Measurements from ENCODE around the gene FAM216A. TPM values are rescaled to one million over a fixed set of nuclear protein-coding genes. Genes with fewer than 3 reads are reported as not detected.

FAM216A gene
- total RNA-seq, 1 experiment from 2014 or later, result 10.1 TPM

- ChIA-PET CTCF (no interaction called here), POLR2A (no interaction called here), RAD21 (ENCODE audit: low non-redundant PET in 1 of 2, low total read pairs in 2 of 2, uncharacterized antibody in 2 of 2, unreplicated experiment in 2 of 2) (no interaction called here)
- Histone ChIP-seq H3K27ac (ENCODE audit: low read depth, low read length) (no peak overlapping the region), H3K9me3 (ENCODE audit: control insufficient read depth in 1 of 2, insufficient read depth in 1 of 2, low read depth in 1 of 2, low read length in 2 of 2) (no peaks in the 10 kb centered on the region), H3K4me1 (ENCODE audit: control insufficient read depth in 1 of 2, insufficient read depth in 2 of 2, low read length in 2 of 2) (no peaks in the 10 kb centered on the region), H4K20me1 (ENCODE audit: insufficient read depth) (no peaks in the 10 kb centered on the region), H3K27me3 (ENCODE audit: insufficient read depth, low read length) (no peaks in the 10 kb centered on the region), H3K36me3 (ENCODE audit: control insufficient read depth in 1 of 2, insufficient read depth in 2 of 2, low read length in 2 of 2) (no peaks in the 10 kb centered on the region), H3K9ac (ENCODE audit: low read length) (no peak overlapping the region), H3K4me3 (replicated peaks in 1 of 2; ENCODE audit: low read depth in 1 of 2, low read length in 2 of 2) (no peak overlapping the region), H3K9me2 (ENCODE audit: insufficient read depth) (no peaks in the 10 kb centered on the region), H2AFZ (ENCODE audit: low read depth, low read length, poor library complexity, severe bottlenecking) (no peak overlapping the region), H3K4me2 (ENCODE audit: low read length) (no peak overlapping the region), H3K79me2 (ENCODE audit: insufficient read depth, low read length) (no peaks in the 10 kb centered on the region)
- ATAC-seq (no peak), DNase-seq (ENCODE audit: low read depth, low spot score) (no peak)
- no TSS peak for BruUV-seq (replicated peaks)
- no peak for TF ChIP-seq YY1 (IDR thresholded peaks at IDR 0.05; ENCODE audit: extremely low read depth, insufficient replicate concordance, low read depth, low read length)
- TF ChIP-seq FOSL1 (IDR thresholded peaks at IDR 0.05; ENCODE audit: low read depth), result no peak
- TF ChIP-seq SP1 (IDR thresholded peaks at IDR 0.05; ENCODE audit: low read depth), result no peak
- no peak for TF ChIP-seq JUND (IDR thresholded peaks at IDR 0.05)
- TF ChIP-seq CTCF (IDR thresholded peaks at IDR 0.05 in 2 of 3, conservative IDR thresholded peaks at IDR 0.05 in 1 of 3; ENCODE audit: borderline replicate concordance in 1 of 3, insufficient read depth in 1 of 3, low read depth in 2 of 3, low read length in 2 of 3), result no peak
- TF ChIP-seq EGR1 (IDR thresholded peaks at IDR 0.05; ENCODE audit: low read depth), result no peak
- intact Hi-C loops (cut with micrococcal nuclease), result no loop called here
Measured at GRCh38 chr12:110424237-110424636, 44.4 kb upstream of the FAM216A start.

GRCh38 chr12:110426406-110426805 is 42.2 kb upstream of the FAM216A start:
- intact Hi-C loops (cut with micrococcal nuclease), result no loop called here
- no peak overlapping the region for H3K4me2 ChIP-seq (ENCODE audit: low read length)
- DNase-seq (ENCODE audit: low read depth, low spot score), result no peak
- H3K9me3 ChIP-seq (ENCODE audit: control insufficient read depth in 1 of 2, insufficient read depth in 1 of 2, low read depth in 1 of 2, low read length in 2 of 2), result no peaks in the 10 kb centered on the region
- ChIA-PET POLR2A (no interaction called here), CTCF (no interaction called here), RAD21 (ENCODE audit: low non-redundant PET in 1 of 2, low total read pairs in 2 of 2, uncharacterized antibody in 2 of 2, unreplicated experiment in 2 of 2) (no interaction called here)
- no peak overlapping the region for H3K9ac ChIP-seq (ENCODE audit: low read length)
- no peaks in the 10 kb centered on the region for H3K79me2 ChIP-seq (ENCODE audit: insufficient read depth, low read length)
- no peak overlapping the region for H3K4me3 ChIP-seq (replicated peaks in 1 of 2; ENCODE audit: low read depth in 1 of 2, low read length in 2 of 2)
- H2AFZ ChIP-seq (ENCODE audit: low read depth, low read length, poor library complexity, severe bottlenecking), result no peak overlapping the region
- H3K4me1 ChIP-seq (ENCODE audit: control insufficient read depth in 1 of 2, insufficient read depth in 2 of 2, low read length in 2 of 2), result peaks cover 4 to 5% of the 10 kb centered on the region in 2 experiments; a peak in 2 of 4 replicates
- no peak for ATAC-seq
- no TSS peak for BruUV-seq (replicated peaks)
- no peaks in the 10 kb centered on the region for H3K9me2 ChIP-seq (ENCODE audit: insufficient read depth)
- H3K27me3 ChIP-seq (ENCODE audit: insufficient read depth, low read length), result no peaks in the 10 kb centered on the region
- H3K27ac ChIP-seq (ENCODE audit: low read depth, low read length), result no peak overlapping the region
- H3K36me3 ChIP-seq (ENCODE audit: control insufficient read depth in 1 of 2, insufficient read depth in 2 of 2, low read length in 2 of 2), result no peaks in the 10 kb centered on the region
- H4K20me1 ChIP-seq (ENCODE audit: insufficient read depth), result no peaks in the 10 kb centered on the region
- TF ChIP-seq ZNF274 (IDR thresholded peaks at IDR 0.05; ENCODE audit: low read depth, low read length), result no peak
- TF ChIP-seq CTCF (IDR thresholded peaks at IDR 0.05 in 2 of 3, conservative IDR thresholded peaks at IDR 0.05 in 1 of 3; ENCODE audit: borderline replicate concordance in 1 of 3, insufficient read depth in 1 of 3, low read depth in 2 of 3, low read length in 2 of 3), result no peak
- TF ChIP-seq REST (IDR thresholded peaks at IDR 0.05; ENCODE audit: low read depth), result no peak
- TF ChIP-seq SP1 (IDR thresholded peaks at IDR 0.05; ENCODE audit: low read depth), result no peak
- no peak for TF ChIP-seq POLR2A (IDR thresholded peaks at IDR 0.05; ENCODE audit: borderline replicate concordance, extremely low read depth, insufficient read depth, insufficient read length)
- no peak for TF ChIP-seq MAX (IDR thresholded peaks at IDR 0.05)
- no peak for TF ChIP-seq FOSL1 (IDR thresholded peaks at IDR 0.05; ENCODE audit: low read depth)
- TF ChIP-seq SIN3A (IDR thresholded peaks at IDR 0.05; ENCODE audit: low read depth), result no peak
- no peak for TF ChIP-seq EZH2 (IDR thresholded peaks at IDR 0.05)
